K562 (cell line): ENCODE measurements around the gene SMAD7. TPM values are rescaled to one million over a fixed set of nuclear protein-coding genes. Genes with fewer than 3 reads are reported as not detected.

Experiments used
- ATAC-seq: fragments of 200-7000 bp; cut with Tn5 transposase; 3 replicates; pipeline ENCODE4 v1.9.1; 2020; ENCODE audit warnings: moderate library complexity
- BruUV-seq: library from RNA; stranded (reverse); fragments of 400-500 nt; replicated peaks from 2 replicates; lab custom pipeline; 2021; lab: Mats Ljungman, UMichigan
- CTCF ChIA-PET: fragments of 300-600 bp; formaldehyde crosslinking; extraction: SDS; loops from one replicate; lab custom pipeline; 2021; ENCODE audit warnings: low intra/inter-chr PET ratio; lab: Yijun Ruan, JAX
- POLR2A ChIA-PET: fragments of 300-600, 350-650 bp; sonication (Branson Sonifier 250); formaldehyde crosslinking; extraction: SDS; loops from one replicate; lab custom pipeline; 2021; ENCODE audit warnings: antibody characterized with exemption, inconsistent platforms; lab: Yijun Ruan, JAX
- DNase-seq, 4 experiments: peaks; one replicate each; pipeline versions ENCODE4 v3.0.0 to v3.0.0-alpha.2; 2011 to 2018; ENCODE audit warnings: low spot score in 3 of 4, mixed read lengths in 3 of 4; ENCODE audit errors: extremely low read depth in 1 of 4
- FAIRE-seq: peaks from 2 replicates; lab custom pipeline; 2011; peaks lifted over from hg19 to GRCh38; lab: Jason Lieb, UNC
- H2AFZ ChIP-seq: 2 replicates; pipeline ENCODE4 v1.6.0; 2011; ENCODE audit warnings: low read depth, low read length, control low read depth, inconsistent platforms
- H3K27ac ChIP-seq: fragments of 200-600 bp; 3 replicates; pipeline ENCODE4 v1.8.0; 2011; ENCODE audit warnings: low read depth, mild to moderate bottlenecking, control low read depth, inconsistent platforms, low read length, moderate library complexity, mixed read lengths; ENCODE audit errors: extremely low read depth
- H3K27me3 ChIP-seq, 2 experiments: fragments of 300-600 bp in 1 of 2; 2 replicates in 1 of 2; 3 replicates in 1 of 2; pipeline versions ENCODE4 v1.6.0 to v1.8.0; 2011; ENCODE audit warnings: inconsistent platforms in 2 of 2, low read length in 2 of 2, mild to moderate bottlenecking in 1 of 2, mixed read lengths in 1 of 2, moderate library complexity in 1 of 2; ENCODE audit not compliant: control insufficient read depth in 2 of 2, insufficient read depth in 2 of 2
- H3K36me3 ChIP-seq: fragments of 300-600 bp; 3 replicates; pipeline ENCODE4 v1.8.0; 2011; ENCODE audit warnings: mild to moderate bottlenecking, low read length, inconsistent platforms; ENCODE audit not compliant: control insufficient read depth, insufficient read depth
- H3K4me1 ChIP-seq, 2 experiments: fragments of 200-600 bp in 1 of 2; replicated peaks in 1 of 2; 2 replicates in 1 of 2; 3 replicates in 1 of 2; pipeline versions ENCODE4 v1.5.1 to v1.8.0; 2011; ENCODE audit warnings: inconsistent platforms in 2 of 2, low read length in 2 of 2, mild to moderate bottlenecking in 1 of 2, mixed read lengths in 1 of 2, moderate library complexity in 1 of 2; ENCODE audit not compliant: control insufficient read depth in 2 of 2, insufficient read depth in 2 of 2
- H3K4me2 ChIP-seq: 2 replicates; pipeline ENCODE4 v1.6.1; 2011; ENCODE audit warnings: low read length, control low read depth, inconsistent platforms, mixed read lengths; ENCODE audit not compliant: insufficient read depth
- H3K4me3 ChIP-seq: fragments of 200-600 bp; sonication (generic), shearing (Covaris generic); 2 replicates; pipeline ENCODE4 v1.5.1; 2016; ENCODE audit warnings: control low read depth, inconsistent platforms
- H3K79me2 ChIP-seq: fragments of 200-600 bp; 3 replicates; pipeline ENCODE4 v1.8.0; 2011; ENCODE audit warnings: low read length, inconsistent platforms; ENCODE audit not compliant: control insufficient read depth, insufficient read depth
- H3K9ac ChIP-seq, 2 experiments: 2 replicates each; pipeline versions ENCODE4 v1.6.0 to v1.6.1; 2011; ENCODE audit warnings: low read depth in 2 of 2, low read length in 2 of 2, control low read depth in 1 of 2, inconsistent platforms in 1 of 2, mild to moderate bottlenecking in 1 of 2, mixed read lengths in 1 of 2; ENCODE audit not compliant: insufficient read depth in 1 of 2
- H3K9me1 ChIP-seq: one replicate; pipeline ENCODE4 v1.6.0; 2011; ENCODE audit warnings: inconsistent platforms, mild to moderate bottlenecking, low read length, moderate library complexity; ENCODE audit not compliant: control insufficient read depth, insufficient read depth
- H3K9me3 ChIP-seq: replicated peaks from 2 replicates; pipeline ENCODE4 v1.5.1; 2011; ENCODE audit warnings: low read depth, low read length, inconsistent platforms; ENCODE audit not compliant: control insufficient read depth, insufficient read depth
- H4K20me1 ChIP-seq: replicated peaks from 2 replicates; pipeline ENCODE4 v1.6.1; 2011; ENCODE audit warnings: low read length, inconsistent platforms, mixed read lengths; ENCODE audit not compliant: control insufficient read depth, insufficient read depth
- ARID1B ChIP-seq: fragments of 450-650 bp; IDR thresholded peaks from 2 replicates; pipeline ENCODE4 v1.6.1; 2016; ENCODE audit warnings: antibody characterized with exemption, mild to moderate bottlenecking, inconsistent platforms
- ATF7 ChIP-seq: fragments of 450-650 bp; IDR thresholded peaks from 2 replicates; pipeline ENCODE4 v1.7.1; 2014; ENCODE audit warnings: mild to moderate bottlenecking, moderate library complexity
- EGR1 ChIP-seq: fragments of 450-650 bp; conservative IDR thresholded peaks from 2 replicates; pipeline ENCODE4 v1.6.1; 2017; ENCODE audit warnings: mild to moderate bottlenecking
- HMBOX1 ChIP-seq: sonication (generic); IDR thresholded peaks from 2 replicates; pipeline ENCODE4 v1.6.1; 2016
- MITF ChIP-seq: IDR thresholded peaks from 2 replicates; pipeline ENCODE4 v1.6.1; 2014; ENCODE audit warnings: antibody characterized with exemption
- SMARCE1 ChIP-seq: fragments of 450-650 bp; IDR thresholded peaks from 2 replicates; pipeline ENCODE4 v1.7.1; 2016; ENCODE audit warnings: mild to moderate bottlenecking
- THRB ChIP-seq: fragments of 450-650 bp; formaldehyde crosslinking; conservative IDR thresholded peaks from 2 replicates; pipeline ENCODE4 v1.4.0; 2022; ENCODE audit warnings: mild to moderate bottlenecking, missing genetic modification characterization
- TSHZ1 ChIP-seq: fragments of 250-450 bp; sonication (Bioruptor Pico); IDR thresholded peaks from 2 replicates; pipeline ENCODE4 v1.4.0; 2020; ENCODE audit warnings: mild to moderate bottlenecking, moderate library complexity
- ZBTB26 ChIP-seq: fragments of 450-650 bp; formaldehyde crosslinking; IDR thresholded peaks from 2 replicates; pipeline ENCODE4 v1.4.0; 2022; ENCODE audit warnings: missing genetic modification characterization
- ZNF12 ChIP-seq: sonication (generic); formaldehyde crosslinking; IDR thresholded peaks from 2 replicates; pipeline ENCODE4 v1.4.0; 2020; ENCODE audit warnings: mild to moderate bottlenecking, missing genetic modification reagents
- WGBS: fragments of 100-300 bp; shearing (Covaris generic); methylation state at CpG from one replicate; pipeline ENCODE4 v1.1.6; 2016; ENCODE audit warnings: low coverage, mixed read lengths; ENCODE audit not compliant: insufficient coverage; ENCODE audit errors: missing lambda C conversion rate; 5-methylcytosine and 5-hydroxymethylcytosine counted together
- in situ Hi-C: fragments of 300-500 bp; cut with MboI; formaldehyde crosslinking; loops from 4 replicates; pipeline ENCODE4 v1.15.0; 2018; ENCODE audit warnings: inconsistent platforms, mixed read lengths
- intact Hi-C: fragments of 100-400 bp; cut with micrococcal nuclease; formaldehyde crosslinking; loops from 2 replicates; pipeline ENCODE4 v1.14.2; 2022
- polyA plus RNA-seq, 8 experiments: library from polyadenylated mRNA; depleted of rRNA in 4 of 8; stranded (reverse) in 5 of 8; unstranded in 3 of 8; fragments of >200 nt; fragmentation: Nextera tagmentation in 2 of 8; fragmentation: Illumina TruSeq in 1 of 8; extraction: Ambion mirVana in 2 of 8; extraction: Trizol in 1 of 8; gene quantifications; 2 replicates each; pipeline versions ENCODE4 v1.2.1 to v1.2.3, GENCODE V29; 2011 to 2014; ENCODE audit warnings: inconsistent platforms in 1 of 8, missing spikeins in 1 of 8
- total RNA-seq, 7 experiments: library from RNA; depleted of rRNA in 6 of 7; stranded (reverse); fragments of >200 nt in 6 of 7; fragmentation: Illumina TruSeq in 2 of 7; extraction: Trizol in 2 of 7; gene quantifications; 2 replicates each; pipeline versions ENCODE4 v1.2.1 to v1.2.3, GENCODE V29; 2011 to 2021; ENCODE audit warnings: low replicate concordance in 1 of 7

SMAD7 gene
- total and polyA plus RNA-seq, 9 of the 15 experiments (the other 6 are each of a cell fraction or from before 2014, with no cell fraction given) = 0.13 to 3.0 (median 1.6) TPM

GRCh38 chr18:48992791-48993555, 42.2 kb upstream of the SMAD7 start:
- in situ Hi-C loops (no loop called here), intact Hi-C loops (no loop called here)
- peak; percentile 72 for ATAC-seq
- FAIRE-seq = peak; percentile 42
- Histone ChIP-seq H4K20me1 (no peaks in the 10 kb centered on the region), H3K36me3 (no peaks in the 10 kb centered on the region), H3K4me1 (peaks cover 4 to 16% of the 10 kb centered on the region in 2 experiments; a peak in 3 of 5 replicates), H3K9me3 (no peaks in the 10 kb centered on the region), H3K4me3 (no peak overlapping the region), H3K27ac (no peak overlapping the region), H3K79me2 (no peaks in the 10 kb centered on the region), H3K4me2 (no peak overlapping the region; the same call in 1 of the 2 replicates), H3K9ac (no peak overlapping the region), H2AFZ (peak overlapping the region; percentile 72), H3K27me3 (no peaks in the 10 kb centered on the region; a peak in 1 of 5 replicates), H3K9me1 (no peaks in the 10 kb centered on the region)
- BruUV-seq = no TSS peak
- ChIA-PET CTCF (no interaction called here), POLR2A (no interaction called here)
- DNase-seq = peak in 2 of 4 experiments; percentile 24 to 25
- WGBS = 28% methylated on average over 11 of the region's 12 CpGs
- TF ChIP-seq HMBOX1 = 0 out of 2 replicates have a peak, but pooled peaks have one; percentile 44
- no peak for TF ChIP-seq MITF
- TF ChIP-seq TSHZ1 (CRISPR knock-in tag) = no peak
- TF ChIP-seq ZNF12 (CRISPR knock-in tag) = no peak
- TF ChIP-seq ARID1B = peak; percentile 27; the same call in 1 of the 2 replicates
- peak; percentile 33; the same call in 1 of the 2 replicates for TF ChIP-seq SMARCE1
- TF ChIP-seq EGR1 = no peak
- TF ChIP-seq THRB (CRISPR knock-in tag) = no peak
- TF ChIP-seq ZBTB26 = no peak
- TF ChIP-seq ATF7 = 0 out of 2 replicates have a peak, but pooled peaks have one; percentile 32
